Fibroblast of villous mesenchyme (primary cell): Measurements from ENCODE around the gene TANK. TPM values are rescaled to one million over a fixed set of nuclear protein-coding genes. Genes with fewer than 3 reads are reported as not detected.

Experiments used
- DNase-seq: peaks from one replicate; pipeline ENCODE4 v3.0.0-alpha.2; 2010; ENCODE audit warnings: low read depth
- H3K4me3 ChIP-seq: 2 replicates; pipeline ENCODE4 v1.5.1; 2011; ENCODE audit warnings: low read depth, mild to moderate bottlenecking, low read length
- total RNA-seq: library from RNA; depleted of rRNA; stranded (reverse); fragments of >200 nt; gene quantifications from 2 replicates; pipeline ENCODE4 v1.2.3, GENCODE V29; 2012
- TF ChIP-seq, protein P1 (sequence below): IDR thresholded peaks from 2 replicates; pipeline ENCODE4 v1.5.1; 2012; ENCODE audit warnings: low read depth, mild to moderate bottlenecking, low read length; ENCODE audit not compliant: insufficient read depth

The TANK gene
- total RNA-seq, 1 donor, result 100 TPM

DNA sequence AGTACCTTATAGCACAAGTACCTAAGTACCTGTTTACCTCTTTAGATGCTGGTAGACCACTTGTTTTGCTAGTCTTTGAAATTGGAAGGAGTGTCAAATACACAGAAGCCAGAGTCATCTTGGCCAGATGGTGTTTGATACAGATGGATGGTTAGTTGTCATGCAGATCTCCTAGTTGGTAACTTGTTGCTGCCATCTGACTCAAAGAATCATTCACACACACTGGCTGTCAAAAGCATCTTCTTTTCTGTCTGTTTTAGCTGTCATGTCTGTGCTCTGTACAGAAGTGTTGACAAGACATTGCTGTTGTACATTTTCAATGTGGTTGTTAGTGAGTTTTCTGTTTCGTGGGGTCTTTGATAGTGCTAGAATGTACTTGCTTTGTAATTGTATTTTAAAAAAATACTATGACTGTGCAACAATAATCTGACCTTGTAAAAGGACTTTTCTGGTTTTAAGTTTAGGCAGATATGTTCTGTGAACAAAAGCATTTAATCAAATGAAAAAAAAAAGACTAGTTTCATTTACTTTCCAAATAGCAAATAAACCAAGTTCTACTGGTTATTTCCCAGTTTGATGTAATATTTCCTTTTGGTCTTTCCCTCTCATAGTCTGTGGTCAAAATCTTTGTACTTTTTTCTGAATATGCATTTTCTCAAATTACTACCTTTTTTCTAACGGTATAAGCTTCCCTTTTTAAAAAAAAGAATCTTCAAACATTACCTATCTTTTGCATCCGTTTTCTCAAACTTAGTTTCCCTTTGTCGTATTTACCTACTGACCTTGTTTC, 39.9 kb downstream of the TANK start:
- TF ChIP-seq, protein P1, sequence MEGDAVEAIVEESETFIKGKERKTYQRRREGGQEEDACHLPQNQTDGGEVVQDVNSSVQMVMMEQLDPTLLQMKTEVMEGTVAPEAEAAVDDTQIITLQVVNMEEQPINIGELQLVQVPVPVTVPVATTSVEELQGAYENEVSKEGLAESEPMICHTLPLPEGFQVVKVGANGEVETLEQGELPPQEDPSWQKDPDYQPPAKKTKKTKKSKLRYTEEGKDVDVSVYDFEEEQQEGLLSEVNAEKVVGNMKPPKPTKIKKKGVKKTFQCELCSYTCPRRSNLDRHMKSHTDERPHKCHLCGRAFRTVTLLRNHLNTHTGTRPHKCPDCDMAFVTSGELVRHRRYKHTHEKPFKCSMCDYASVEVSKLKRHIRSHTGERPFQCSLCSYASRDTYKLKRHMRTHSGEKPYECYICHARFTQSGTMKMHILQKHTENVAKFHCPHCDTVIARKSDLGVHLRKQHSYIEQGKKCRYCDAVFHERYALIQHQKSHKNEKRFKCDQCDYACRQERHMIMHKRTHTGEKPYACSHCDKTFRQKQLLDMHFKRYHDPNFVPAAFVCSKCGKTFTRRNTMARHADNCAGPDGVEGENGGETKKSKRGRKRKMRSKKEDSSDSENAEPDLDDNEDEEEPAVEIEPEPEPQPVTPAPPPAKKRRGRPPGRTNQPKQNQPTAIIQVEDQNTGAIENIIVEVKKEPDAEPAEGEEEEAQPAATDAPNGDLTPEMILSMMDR, result no peak
- no peak overlapping the region for H3K4me3 ChIP-seq
- no peak for DNase-seq

GRCh38 chr2:161204846-161205245, 44.6 kb downstream of the TANK start:
- TF ChIP-seq, protein P1, result no peak
- DNase-seq, result no peak
- H3K4me3 ChIP-seq, result no peak overlapping the region

DNA sequence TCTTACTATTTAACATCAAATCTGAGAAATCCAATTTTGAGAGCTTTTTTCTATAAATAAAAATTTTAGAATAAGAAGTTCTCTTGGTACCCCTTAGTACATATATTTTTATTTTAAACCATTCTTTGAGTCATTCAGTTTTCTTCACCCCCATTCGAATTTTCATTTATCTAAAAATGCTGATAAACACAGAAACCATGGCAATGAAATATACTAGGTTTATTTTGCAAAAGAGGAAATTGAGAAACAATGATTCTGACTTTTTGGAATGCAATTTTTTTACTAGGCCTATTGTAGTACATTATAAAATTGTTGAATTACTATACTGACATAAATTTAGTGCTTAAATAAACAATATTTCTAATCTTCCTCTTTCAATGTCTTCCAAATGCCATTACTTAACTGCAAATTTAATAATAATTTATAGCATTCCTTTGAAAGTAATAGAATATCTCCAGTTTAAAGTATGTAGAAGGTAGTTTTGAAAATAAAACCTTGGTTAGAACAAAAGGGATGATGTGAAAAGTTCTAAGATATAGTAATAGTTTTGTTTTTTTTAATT, 46.3 kb downstream of the TANK start:
- H3K4me3 ChIP-seq, result no peak overlapping the region
- no peak for DNase-seq
- TF ChIP-seq, protein P1, result no peak

GRCh38 chr2:161207941-161208340, 47.7 kb downstream of the TANK start:
- H3K4me3 ChIP-seq, result no peak overlapping the region
- DNase-seq, result peak; percentile 26
- TF ChIP-seq, protein P1, result no peak

- H3K4me3 ChIP-seq, result no peak overlapping the region
- DNase-seq, result peak; percentile 55
- TF ChIP-seq, protein P1, result no peak
Measured at GRCh38 chr2:161208527-161209139, 48.4 kb downstream of the TANK start.

GRCh38 chr2:161209902-161210301, 49.7 kb downstream of the TANK start:
- H3K4me3 ChIP-seq, result no peak overlapping the region
- no peak for DNase-seq
- TF ChIP-seq, protein P1, result no peak
